SK-N-SH (cell line): Measurements from ENCODE around the gene SH3RF1.

ENCODE experiments used
- EP300 ChIP-seq, 2 experiments: IDR thresholded peaks; 2 replicates each; pipeline versions ENCODE4 v1.4.0 to v1.6.1; 2012; ENCODE audit warnings: borderline replicate concordance in 1 of 2, low read depth in 1 of 2, low read length in 1 of 2
- FOXJ3 ChIP-seq: sonication (generic); formaldehyde crosslinking; IDR thresholded peaks from 2 replicates; pipeline ENCODE4 v1.5.1; 2020; ENCODE audit warnings: mild to moderate bottlenecking, missing genetic modification reagents
- FOXM1 ChIP-seq: IDR thresholded peaks from 2 replicates; pipeline ENCODE4 v1.4.0; 2012; ENCODE audit warnings: low read depth, mild to moderate bottlenecking
- POLR2AphosphoS5 ChIP-seq: IDR thresholded peaks from 2 replicates; pipeline ENCODE4 v1.6.1; 2012; ENCODE audit warnings: low read depth, low read length
- RXRA ChIP-seq: IDR thresholded peaks from 2 replicates; pipeline ENCODE4 v1.4.0; 2012; ENCODE audit warnings: low read depth, mild to moderate bottlenecking, borderline replicate concordance
- SIN3A ChIP-seq: IDR thresholded peaks from 2 replicates; pipeline ENCODE4 v1.6.1; 2012; ENCODE audit warnings: low read depth, mild to moderate bottlenecking, low read length, moderate library complexity, borderline replicate concordance
- TF ChIP-seq, protein P1 (sequence below): fragments of 200-600 bp; sonication (generic); IDR thresholded peaks from 2 replicates; pipeline ENCODE4 v1.6.1; 2017; ENCODE audit warnings: antibody characterized with exemption, mild to moderate bottlenecking, moderate library complexity
- TF ChIP-seq, protein P2 (sequence below): IDR thresholded peaks from 2 replicates; pipeline ENCODE4 v1.4.0; 2012; ENCODE audit warnings: low read depth, borderline replicate concordance

DNA sequence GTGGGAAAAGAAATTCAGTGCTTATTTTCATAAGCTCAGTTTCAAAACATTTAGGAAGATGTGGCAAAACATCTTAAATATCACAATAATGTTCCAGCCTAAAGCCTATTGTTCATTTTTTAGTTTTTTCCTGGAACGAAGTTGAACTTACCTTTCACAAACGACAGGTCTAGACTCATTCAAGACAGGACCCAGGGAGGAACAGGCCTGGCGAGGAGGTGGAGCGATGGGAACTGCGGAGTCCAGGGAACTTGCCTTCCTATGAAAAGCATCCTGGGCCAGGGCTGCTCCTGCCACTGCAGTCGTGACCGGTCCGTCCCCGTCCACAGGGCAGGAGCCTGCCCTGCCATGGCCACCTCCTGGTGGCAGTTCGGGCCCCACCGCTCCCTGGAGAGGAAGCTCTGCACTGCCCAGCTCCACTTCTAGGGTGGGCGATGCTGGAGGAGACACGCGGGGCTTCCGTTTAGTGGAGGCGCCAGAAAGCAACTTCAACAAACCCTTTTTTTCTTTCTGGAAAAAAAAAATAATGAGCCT lies 164.0 kb downstream of the SH3RF1 start:
- TF ChIP-seq POLR2AphosphoS5 (no peak), FOXJ3 (no peak), EP300 (IDR thresholded peaks at IDR 0.05; ENCODE audit: borderline replicate concordance in 1 of 2, low read depth in 1 of 2, low read length in 1 of 2) (no peak), FOXM1 (no peak), RXRA (no peak), SIN3A (no peak)
- TF ChIP-seq, protein P1, sequence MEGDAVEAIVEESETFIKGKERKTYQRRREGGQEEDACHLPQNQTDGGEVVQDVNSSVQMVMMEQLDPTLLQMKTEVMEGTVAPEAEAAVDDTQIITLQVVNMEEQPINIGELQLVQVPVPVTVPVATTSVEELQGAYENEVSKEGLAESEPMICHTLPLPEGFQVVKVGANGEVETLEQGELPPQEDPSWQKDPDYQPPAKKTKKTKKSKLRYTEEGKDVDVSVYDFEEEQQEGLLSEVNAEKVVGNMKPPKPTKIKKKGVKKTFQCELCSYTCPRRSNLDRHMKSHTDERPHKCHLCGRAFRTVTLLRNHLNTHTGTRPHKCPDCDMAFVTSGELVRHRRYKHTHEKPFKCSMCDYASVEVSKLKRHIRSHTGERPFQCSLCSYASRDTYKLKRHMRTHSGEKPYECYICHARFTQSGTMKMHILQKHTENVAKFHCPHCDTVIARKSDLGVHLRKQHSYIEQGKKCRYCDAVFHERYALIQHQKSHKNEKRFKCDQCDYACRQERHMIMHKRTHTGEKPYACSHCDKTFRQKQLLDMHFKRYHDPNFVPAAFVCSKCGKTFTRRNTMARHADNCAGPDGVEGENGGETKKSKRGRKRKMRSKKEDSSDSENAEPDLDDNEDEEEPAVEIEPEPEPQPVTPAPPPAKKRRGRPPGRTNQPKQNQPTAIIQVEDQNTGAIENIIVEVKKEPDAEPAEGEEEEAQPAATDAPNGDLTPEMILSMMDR: no peak
- TF ChIP-seq, protein P2, sequence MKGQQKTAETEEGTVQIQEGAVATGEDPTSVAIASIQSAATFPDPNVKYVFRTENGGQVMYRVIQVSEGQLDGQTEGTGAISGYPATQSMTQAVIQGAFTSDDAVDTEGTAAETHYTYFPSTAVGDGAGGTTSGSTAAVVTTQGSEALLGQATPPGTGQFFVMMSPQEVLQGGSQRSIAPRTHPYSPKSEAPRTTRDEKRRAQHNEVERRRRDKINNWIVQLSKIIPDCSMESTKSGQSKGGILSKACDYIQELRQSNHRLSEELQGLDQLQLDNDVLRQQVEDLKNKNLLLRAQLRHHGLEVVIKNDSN: no peak
